GM19438 (cell line): ENCODE data around the gene CSTPP1.
"Not testable (repeated sequence)": the region's sequence is repeated elsewhere in the genome, so short reads cannot be mapped to it uniquely, and the experiment has no call there.

Source experiments
- ATAC-seq: cut with Tn5 transposase; IDR thresholded peaks from one replicate; pipeline ENCODE4 v1.9.1; 2021; ENCODE audit warnings: low read depth; ENCODE audit not compliant: unreplicated experiment

Gene CSTPP1

GRCh38 chr11:47093541-47093940, 157.0 kb downstream of the CSTPP1 start:
- ATAC-seq = no peak

DNA sequence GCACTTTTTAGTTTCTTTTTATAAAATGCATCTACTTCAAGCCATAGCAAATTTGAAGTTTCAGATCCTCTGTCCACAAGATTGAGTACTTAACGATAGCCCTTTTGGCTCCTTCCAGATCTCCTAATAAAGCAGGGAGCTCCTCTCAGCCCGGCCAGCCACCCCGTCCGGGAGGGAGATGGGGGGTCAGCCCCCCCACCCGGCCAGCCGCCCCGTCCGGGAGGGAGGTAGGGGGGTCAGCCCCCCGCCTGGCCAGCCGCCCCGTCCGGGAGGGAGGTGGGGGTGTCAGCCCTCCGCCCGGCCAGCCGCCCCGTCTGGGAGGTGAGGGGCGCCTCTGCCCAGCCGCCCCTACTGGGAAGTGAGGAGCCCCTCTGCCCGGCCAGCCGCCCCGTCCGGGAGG, 160.3 kb downstream of the CSTPP1 start:
- not testable (repeated sequence) for ATAC-seq

GRCh38 chr11:47098223-47098622, 161.7 kb downstream of the CSTPP1 start:
- ATAC-seq = not testable (repeated sequence)

- ATAC-seq = no peak
Observed at GRCh38 chr11:47099214-47099917, 162.8 kb downstream of the CSTPP1 start.

DNA sequence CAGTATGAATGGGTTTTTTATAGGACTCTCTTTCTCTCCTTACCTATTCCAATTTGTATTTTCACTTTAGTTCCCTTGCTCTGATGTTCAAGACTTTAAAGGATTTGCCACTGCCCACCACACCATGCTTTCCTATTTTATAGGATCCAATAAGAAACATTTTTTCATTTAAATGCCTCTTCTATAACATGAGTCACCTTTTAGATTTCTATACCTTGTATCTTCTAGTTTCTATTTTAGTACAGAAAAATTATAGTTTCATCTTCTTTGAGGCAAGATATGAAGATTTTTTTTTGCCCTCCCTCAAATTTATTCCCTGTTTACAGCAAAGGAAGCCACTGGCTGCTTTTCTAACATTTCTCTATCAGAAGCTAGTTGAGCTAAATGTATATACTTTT, 163.4 kb downstream of the CSTPP1 start:
- no peak for ATAC-seq

DNA sequence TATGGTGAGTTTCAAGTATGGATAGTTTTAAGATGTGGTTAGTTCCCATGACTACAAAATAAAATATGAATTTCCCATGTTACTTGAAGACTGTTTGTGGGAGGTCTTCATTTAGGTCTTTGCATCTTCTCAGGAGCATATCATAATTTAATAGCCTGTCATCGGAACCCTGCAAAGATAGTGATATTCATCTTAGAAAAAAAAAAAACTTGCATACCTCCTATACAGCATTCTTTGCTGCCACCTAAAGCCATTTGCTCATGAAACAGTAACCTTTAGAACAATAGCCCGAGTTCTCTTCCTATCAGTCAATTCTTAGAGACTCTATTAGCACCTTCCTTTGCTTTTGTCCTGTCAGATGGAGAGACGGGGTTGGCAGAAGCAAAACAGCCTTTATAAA, 164.8 kb downstream of the CSTPP1 start:
- ATAC-seq = no peak

- ATAC-seq = no peak
Observed at GRCh38 chr11:47104261-47104950, 167.8 kb downstream of the CSTPP1 start.

DNA sequence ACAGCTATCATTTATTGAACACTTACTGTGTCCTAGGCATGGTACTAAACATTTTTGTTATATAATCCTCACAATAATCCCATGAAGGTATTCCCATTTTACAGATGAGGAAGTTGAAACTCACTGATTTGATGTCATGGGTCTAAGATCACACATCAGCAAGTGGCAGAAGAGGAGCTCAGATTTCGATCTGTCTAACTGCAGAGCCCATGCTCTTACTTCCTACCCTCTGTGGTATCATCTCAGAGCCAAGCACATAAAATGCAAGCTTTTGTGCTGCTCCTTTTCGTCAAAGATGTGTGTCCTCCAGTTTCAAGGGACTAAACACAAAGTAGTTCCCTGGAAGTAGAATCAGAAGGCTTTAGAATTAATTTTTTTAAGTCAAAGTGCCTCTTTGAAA, 169.0 kb downstream of the CSTPP1 start:
- no peak for ATAC-seq

DNA sequence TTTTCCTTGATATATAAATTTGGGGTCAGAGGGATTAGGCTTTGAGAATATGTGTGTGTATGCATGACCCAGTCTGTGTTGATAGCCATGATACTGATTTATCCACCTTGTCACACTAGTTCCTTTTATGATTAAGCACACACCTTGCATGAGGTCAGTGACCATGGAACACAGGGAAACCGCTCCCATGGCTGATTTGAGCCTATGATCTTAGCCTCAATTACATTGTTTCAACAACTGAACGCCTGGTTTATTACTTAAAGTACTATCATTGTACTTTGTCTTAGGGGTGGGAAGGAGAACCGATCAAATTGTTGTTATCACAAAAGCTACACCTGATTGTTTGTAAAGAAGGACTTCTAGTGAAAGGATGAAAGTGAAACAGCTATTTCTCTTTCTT, 169.4 kb downstream of the CSTPP1 start:
- no peak for ATAC-seq

DNA sequence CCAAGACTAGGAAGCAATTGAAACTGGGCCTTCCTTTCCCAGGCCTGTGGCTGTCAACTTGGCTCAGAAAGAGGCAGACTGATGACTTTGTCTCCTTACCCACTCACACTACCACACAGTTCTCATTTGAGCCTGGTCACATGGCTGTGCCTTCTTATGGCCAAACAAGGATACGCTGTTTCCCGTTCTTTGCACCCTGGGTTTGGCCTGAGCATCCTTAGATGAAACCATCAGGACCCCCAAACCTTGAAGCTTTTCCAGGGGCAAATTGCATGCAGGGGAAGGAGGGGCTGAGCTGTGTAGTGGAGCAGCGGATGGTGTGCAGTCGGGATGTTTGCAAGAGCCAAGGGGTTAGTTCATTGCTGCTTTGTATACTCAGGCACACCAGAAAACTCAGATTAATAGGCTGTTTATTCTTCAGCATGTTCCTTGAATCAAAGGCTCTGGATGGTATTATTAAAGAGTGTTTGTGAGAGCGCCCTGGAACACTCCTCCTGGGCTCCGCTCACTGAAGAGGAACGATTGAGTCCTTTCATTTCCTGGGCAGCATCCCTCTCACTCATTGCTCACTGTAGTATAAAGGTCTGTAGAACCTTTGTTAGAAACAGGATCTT, 170.3 kb downstream of the CSTPP1 start:
- no peak for ATAC-seq

DNA sequence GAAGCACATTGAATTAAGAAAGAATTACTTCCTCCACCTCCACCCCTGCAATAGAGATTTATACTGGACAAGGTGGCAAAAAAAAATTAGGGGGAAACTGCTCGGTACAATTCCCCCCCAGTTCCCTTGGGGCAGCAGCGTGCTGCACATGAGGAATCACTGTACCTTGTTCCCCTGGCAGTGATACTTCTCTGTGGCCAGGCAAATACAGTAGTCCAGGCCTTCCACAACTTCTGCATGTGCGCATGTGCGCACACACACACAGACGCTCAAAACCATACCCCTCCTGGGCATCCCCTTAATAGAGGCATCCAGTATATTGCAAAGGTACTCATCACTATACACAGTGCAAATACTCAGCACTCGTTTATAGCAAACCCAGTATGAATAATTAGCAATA, 171.2 kb downstream of the CSTPP1 start:
- no peak for ATAC-seq

GRCh38 chr11:47108214-47108613, 171.7 kb downstream of the CSTPP1 start:
- ATAC-seq = no peak

DNA sequence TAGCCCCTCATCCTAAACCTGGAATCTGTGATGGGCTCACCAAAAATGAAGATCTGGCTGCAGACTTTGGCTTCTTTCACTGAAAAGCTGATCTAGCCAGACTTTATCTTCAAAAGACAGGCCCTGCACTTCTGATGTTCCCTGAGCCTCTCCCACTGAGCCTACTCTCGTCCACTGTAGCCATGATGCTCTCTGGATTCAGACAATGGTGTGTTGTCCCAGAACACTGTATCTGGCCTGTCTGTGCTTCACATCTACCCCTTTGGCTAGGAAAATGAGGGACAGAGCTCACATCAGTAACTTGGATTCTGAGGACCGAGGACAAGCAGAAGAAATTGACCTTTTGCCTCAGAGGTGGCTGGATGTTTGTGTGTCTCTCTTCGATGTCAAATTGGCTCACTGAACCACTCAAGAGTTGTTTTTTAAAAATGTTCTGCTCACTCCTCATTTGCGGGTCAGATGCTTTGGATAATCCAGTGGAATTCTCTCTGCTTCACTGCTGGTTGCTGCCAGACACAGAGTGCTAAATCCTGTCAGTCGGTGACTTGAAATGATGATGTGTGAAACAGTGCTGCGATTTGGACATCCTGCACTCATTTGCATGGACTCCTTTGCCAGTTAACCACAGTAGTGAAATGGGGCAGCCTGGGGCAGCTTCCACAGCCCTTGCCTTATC, 172.6 kb downstream of the CSTPP1 start:
- no peak for ATAC-seq

GRCh38 chr11:47109727-47110246, 173.2 kb downstream of the CSTPP1 start:
- ATAC-seq = no peak

DNA sequence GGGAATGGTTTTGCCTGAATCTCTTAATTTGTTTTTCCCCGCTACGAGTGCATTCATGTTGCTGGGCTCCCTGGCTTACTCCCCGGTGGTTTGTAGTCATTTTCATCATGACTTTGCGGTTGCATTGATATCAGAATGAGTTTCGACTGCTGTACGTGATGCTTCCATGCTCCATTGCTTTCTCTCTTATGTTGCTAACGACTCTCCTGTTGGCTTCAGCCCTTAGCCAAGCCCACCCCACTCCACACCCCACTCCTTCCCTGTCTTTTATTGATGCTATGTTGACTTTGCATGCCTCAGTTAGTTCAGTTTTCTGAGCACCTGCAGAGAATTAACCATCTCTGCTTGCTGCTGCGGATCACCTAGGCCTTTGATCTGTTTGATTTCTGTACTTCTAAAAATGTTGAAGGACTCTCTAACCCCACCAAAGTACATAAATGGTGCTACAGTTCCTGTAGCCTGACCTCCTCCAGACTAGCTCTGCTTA, 174.8 kb downstream of the CSTPP1 start:
- ATAC-seq = peak; percentile 76

- ATAC-seq = not testable (repeated sequence)
Observed at GRCh38 chr11:47112941-47113340, 176.4 kb downstream of the CSTPP1 start.

DNA sequence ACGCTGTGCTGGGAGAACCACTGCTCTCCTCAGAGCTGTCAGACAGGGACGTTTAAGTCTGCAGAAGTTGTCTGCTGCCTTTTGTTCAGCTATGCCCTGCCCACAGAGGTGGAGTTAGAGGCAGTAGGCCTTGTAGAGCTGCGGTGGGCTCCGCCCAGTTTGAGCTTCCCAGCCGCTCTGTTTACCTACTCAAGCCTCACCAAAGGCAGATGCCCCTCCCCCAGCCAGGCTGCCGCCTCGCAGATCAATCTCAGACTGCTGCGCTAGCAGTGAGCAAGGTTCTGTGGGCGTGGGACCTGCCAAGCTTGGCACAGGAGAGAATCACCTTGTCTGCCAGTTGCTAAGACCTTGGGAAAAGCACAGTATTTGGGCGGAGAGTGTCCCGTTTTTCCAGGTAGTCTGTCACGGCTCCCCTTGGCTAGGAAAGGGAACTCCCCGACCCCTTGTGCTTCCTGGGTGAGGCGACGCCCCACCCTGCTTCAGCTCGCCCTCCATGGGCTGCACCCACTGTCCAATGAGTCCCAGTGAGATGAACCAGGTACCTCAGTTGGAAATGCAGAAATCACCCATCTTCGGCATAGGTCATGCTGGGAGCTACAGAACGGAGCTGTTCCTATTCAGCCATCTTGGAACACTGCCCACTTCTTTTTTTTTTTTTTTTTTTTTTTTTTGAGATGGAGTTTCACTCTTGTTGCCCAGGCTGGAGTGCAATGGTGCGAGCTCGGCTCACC, 182.6 kb downstream of the CSTPP1 start:
- not testable (repeated sequence) for ATAC-seq

DNA sequence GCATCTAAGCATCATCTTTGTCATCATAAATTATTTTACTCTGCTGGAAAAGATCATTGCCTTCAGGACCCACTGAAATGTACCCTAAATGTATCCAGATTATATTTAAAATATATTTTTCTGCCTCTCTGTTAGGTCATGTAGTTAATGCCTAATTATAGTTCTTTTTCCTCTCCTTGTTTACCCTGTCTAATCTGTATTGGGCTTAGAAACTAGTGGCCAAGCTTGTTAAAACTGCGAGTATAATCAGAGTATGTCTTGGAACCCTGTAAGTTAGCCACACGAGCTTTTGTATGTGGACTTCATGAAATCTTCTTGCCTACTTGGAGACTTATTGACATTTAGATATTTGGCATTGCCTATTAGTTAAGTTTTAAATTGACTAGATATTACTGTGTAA, 184.5 kb downstream of the CSTPP1 start:
- no peak for ATAC-seq

DNA sequence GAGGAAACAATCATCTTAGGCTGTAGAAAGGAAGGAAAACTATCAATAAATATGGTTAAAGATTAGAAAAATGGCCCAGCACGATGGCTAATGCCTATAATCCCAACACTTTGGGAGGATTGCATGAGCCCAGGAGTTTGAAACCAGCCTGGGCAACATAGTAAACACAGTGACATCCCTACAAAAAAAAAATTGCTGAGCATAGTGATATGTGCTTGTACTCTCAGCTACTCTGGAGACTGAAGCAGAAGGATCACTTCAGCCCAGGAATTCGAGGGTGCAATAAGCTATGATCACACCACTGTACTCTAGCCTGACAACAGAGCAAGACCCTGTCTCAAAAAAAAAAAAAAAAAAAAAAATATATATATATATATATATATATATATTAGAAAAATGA, 185.2 kb downstream of the CSTPP1 start:
- ATAC-seq = no peak

GRCh38 chr11:47123094-47123493, 186.5 kb downstream of the CSTPP1 start:
- no peak for ATAC-seq
